ENCODE measurements around the gene ANGEL1. TPM values are rescaled to one million over a fixed set of nuclear protein-coding genes. Genes with fewer than 3 reads are reported as not detected.

The ANGEL1 gene
- total and polyA plus RNA-seq, 9 of the 15 experiments (the other 6 are each of a cell fraction or from before 2014, with no cell fraction given) = 2.1 to 22.2 (median 7.3) TPM

DNA sequence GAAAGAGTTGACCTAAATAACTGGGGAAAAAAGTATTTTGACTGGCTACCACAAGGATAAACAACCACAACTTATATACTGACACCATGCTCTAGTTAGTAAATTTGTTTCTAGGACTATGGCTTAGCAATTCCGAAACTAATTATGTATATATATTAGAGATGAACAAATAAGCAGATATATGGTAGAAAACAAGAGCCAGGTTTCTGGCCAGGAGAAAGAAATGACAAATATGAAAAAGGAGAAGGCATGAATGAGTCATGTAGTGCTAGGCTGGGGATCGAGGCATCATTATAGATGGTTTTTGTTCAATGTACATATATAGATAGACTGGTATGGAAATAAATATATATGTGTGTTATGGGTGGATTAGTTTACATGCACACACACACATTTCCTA, 8.0 kb upstream of the ANGEL1 start:
- POLR2A ChIA-PET = interaction anchor here (1.1 kb wide), 1 partner anchor 9 kb away, joined by 5 read pairs; no protein-coding TSS in a partner anchor
- in situ Hi-C loops (cut with MboI) = no loop called here
- CTCF ChIA-PET (ENCODE audit: low intra/inter-chr PET ratio) = no interaction called here

DNA sequence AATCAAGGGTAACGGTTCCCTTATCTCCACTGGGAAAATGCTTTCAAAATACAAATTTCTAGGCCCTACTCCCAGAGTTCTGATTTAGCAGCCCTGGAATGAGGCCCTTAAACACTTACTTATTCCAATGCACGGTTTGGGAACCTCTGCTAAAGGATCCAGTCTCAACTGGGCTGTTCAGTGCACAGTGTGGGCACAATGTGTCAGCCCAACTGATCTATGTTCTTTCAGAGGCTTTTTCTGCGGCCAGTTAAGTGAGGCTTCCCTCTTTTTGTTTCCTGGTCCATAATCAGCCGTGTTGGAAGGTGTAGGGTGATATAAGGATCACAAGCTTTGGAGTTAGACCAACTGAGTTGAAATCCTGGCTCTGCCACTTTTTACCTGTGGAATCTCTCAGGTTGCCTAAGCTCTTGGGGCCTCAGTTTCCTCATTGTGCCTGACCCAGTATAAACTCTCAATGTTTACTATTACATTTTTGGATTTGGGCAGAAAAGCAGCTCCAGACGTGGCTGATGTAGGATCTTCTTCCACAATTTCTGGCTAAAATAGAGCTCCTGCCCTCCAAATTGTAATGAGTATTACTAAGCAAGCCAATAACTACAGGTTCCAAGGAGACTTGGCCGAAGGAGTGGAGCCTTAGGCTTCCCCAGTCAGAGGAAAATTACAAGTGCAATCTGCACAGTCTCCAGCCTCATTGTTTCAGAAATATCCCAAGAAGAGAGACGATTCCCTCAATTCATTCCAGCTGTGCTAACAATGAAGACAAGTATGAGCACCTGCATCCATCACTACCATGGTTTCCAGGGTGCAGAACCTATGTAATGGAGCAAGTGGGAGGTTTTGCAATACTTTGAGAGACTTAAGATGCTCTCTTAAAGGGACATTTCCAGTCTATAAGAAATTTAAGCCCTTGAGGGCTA, 2.3 kb upstream of the ANGEL1 start:
- ChIA-PET CTCF (ENCODE audit: low intra/inter-chr PET ratio) (no interaction called here), POLR2A (interaction anchor here (0.7 kb wide), 1 partner anchor 45 kb away, joined by 3 read pairs; no protein-coding TSS in a partner anchor)
- Histone ChIP-seq H3K36me3 (ENCODE audit: control insufficient read depth, insufficient read depth, low read length) (no peaks in the 10 kb centered on the region), H3K9me3 (replicated peaks; ENCODE audit: control insufficient read depth, insufficient read depth, low read depth, low read length) (no peaks in the 10 kb centered on the region), H3K4me3 (no peak overlapping the region), H3K79me2 (ENCODE audit: control insufficient read depth, insufficient read depth, low read length) (peaks cover 21% of the 10 kb centered on the region), H3K9ac (ENCODE audit: insufficient read depth in 1 of 2, low read depth in 2 of 2, low read length in 2 of 2) (no peak overlapping the region), H3K27ac (ENCODE audit: extremely low read depth, low read depth, low read length) (no peak overlapping the region), H3K9me1 (ENCODE audit: control insufficient read depth, insufficient read depth, low read length) (no peaks in the 10 kb centered on the region), H4K20me1 (replicated peaks; ENCODE audit: control insufficient read depth, insufficient read depth, low read length) (no peaks in the 10 kb centered on the region), H3K4me2 (ENCODE audit: insufficient read depth, low read length) (no peak overlapping the region), H2AFZ (ENCODE audit: low read depth, low read length) (no peak overlapping the region), H3K27me3 (ENCODE audit: control insufficient read depth in 2 of 2, insufficient read depth in 2 of 2, low read length in 2 of 2) (peaks cover 2 to 16% of the 10 kb centered on the region in 2 experiments; a peak in 3 of 5 replicates), H3K4me1 (replicated peaks in 1 of 2; ENCODE audit: control insufficient read depth in 2 of 2, insufficient read depth in 2 of 2, low read length in 2 of 2) (peaks cover 9 to 11% of the 10 kb centered on the region in 2 experiments; a peak in 4 of 5 replicates)
- no peak for FAIRE-seq
- no TSS peak for BruUV-seq (replicated peaks)
- in situ Hi-C loops (cut with MboI) = no loop called here
- no peak for ATAC-seq
- no peak for DNase-seq (ENCODE audit: extremely low read depth in 1 of 4, low spot score in 3 of 4)
- WGBS (ENCODE audit: insufficient coverage, low coverage, missing lambda C conversion rate) = 11% methylated on average over 7 of the region's 7 CpGs
- intact Hi-C loops (cut with micrococcal nuclease) = no loop called here
- TF ChIP-seq PTBP1 (IDR thresholded peaks at IDR 0.05; ENCODE audit: low read depth, low read length) (no peak), RBM34 (IDR thresholded peaks at IDR 0.05; ENCODE audit: borderline replicate concordance, insufficient read depth, low read length) (no peak), MCM7 (IDR thresholded peaks at IDR 0.05) (no peak), NEUROD1 (IDR thresholded peaks at IDR 0.05; ENCODE audit: borderline replicate concordance, low read depth, low read length, partially characterized antibody) (no peak), RBM17 (IDR thresholded peaks at IDR 0.05; ENCODE audit: borderline replicate concordance, low read depth, low read length) (no peak), EP300 (IDR thresholded peaks at IDR 0.05; ENCODE audit: low read length) (no peak), ESRRB (CRISPR knock-in tag; IDR thresholded peaks at IDR 0.05; ENCODE audit: borderline replicate concordance) (no peak)
- TF ChIP-seq, protein P1, sequence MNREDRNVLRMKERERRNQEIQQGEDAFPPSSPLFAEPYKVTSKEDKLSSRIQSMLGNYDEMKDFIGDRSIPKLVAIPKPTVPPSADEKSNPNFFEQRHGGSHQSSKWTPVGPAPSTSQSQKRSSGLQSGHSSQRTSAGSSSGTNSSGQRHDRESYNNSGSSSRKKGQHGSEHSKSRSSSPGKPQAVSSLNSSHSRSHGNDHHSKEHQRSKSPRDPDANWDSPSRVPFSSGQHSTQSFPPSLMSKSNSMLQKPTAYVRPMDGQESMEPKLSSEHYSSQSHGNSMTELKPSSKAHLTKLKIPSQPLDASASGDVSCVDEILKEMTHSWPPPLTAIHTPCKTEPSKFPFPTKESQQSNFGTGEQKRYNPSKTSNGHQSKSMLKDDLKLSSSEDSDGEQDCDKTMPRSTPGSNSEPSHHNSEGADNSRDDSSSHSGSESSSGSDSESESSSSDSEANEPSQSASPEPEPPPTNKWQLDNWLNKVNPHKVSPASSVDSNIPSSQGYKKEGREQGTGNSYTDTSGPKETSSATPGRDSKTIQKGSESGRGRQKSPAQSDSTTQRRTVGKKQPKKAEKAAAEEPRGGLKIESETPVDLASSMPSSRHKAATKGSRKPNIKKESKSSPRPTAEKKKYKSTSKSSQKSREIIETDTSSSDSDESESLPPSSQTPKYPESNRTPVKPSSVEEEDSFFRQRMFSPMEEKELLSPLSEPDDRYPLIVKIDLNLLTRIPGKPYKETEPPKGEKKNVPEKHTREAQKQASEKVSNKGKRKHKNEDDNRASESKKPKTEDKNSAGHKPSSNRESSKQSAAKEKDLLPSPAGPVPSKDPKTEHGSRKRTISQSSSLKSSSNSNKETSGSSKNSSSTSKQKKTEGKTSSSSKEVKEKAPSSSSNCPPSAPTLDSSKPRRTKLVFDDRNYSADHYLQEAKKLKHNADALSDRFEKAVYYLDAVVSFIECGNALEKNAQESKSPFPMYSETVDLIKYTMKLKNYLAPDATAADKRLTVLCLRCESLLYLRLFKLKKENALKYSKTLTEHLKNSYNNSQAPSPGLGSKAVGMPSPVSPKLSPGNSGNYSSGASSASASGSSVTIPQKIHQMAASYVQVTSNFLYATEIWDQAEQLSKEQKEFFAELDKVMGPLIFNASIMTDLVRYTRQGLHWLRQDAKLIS (CRISPR knock-in tag; IDR thresholded peaks at IDR 0.05) = no peak

More for the DNA sequence above, 8.0 kb upstream of the ANGEL1 start:
- DNase-seq (ENCODE audit: extremely low read depth in 1 of 4, low spot score in 3 of 4) = no peak
- intact Hi-C loops (cut with micrococcal nuclease) = no loop called here
- no peak overlapping the region for H3K27ac ChIP-seq (ENCODE audit: extremely low read depth, low read depth, low read length)
- H3K4me1 ChIP-seq (replicated peaks in 1 of 2; ENCODE audit: control insufficient read depth in 2 of 2, insufficient read depth in 2 of 2, low read length in 2 of 2) = no peaks in the 10 kb centered on the region
- no peaks in the 10 kb centered on the region for H3K79me2 ChIP-seq (ENCODE audit: control insufficient read depth, insufficient read depth, low read length)
- no peak for ATAC-seq
- H3K4me2 ChIP-seq (ENCODE audit: insufficient read depth, low read length) = no peak overlapping the region
- no peaks in the 10 kb centered on the region for H3K36me3 ChIP-seq (ENCODE audit: control insufficient read depth, insufficient read depth, low read length)
- no peak overlapping the region for H2AFZ ChIP-seq (ENCODE audit: low read depth, low read length)
- WGBS (ENCODE audit: insufficient coverage, low coverage, missing lambda C conversion rate) = 5% methylated on average over 2 of the region's 2 CpGs
- H3K9me1 ChIP-seq (ENCODE audit: control insufficient read depth, insufficient read depth, low read length) = no peaks in the 10 kb centered on the region
- H3K4me3 ChIP-seq = no peak overlapping the region
- H3K9me3 ChIP-seq (replicated peaks; ENCODE audit: control insufficient read depth, insufficient read depth, low read depth, low read length) = no peaks in the 10 kb centered on the region
- no peak overlapping the region for H3K9ac ChIP-seq (ENCODE audit: insufficient read depth in 1 of 2, low read depth in 2 of 2, low read length in 2 of 2)
- H3K27me3 ChIP-seq (ENCODE audit: control insufficient read depth in 2 of 2, insufficient read depth in 2 of 2, low read length in 2 of 2) = peaks cover 9 to 21% of the 10 kb centered on the region in 2 experiments; a peak in 3 of 5 replicates
- H4K20me1 ChIP-seq (replicated peaks; ENCODE audit: control insufficient read depth, insufficient read depth, low read length) = no peaks in the 10 kb centered on the region
- FAIRE-seq = no peak
- no TSS peak for BruUV-seq (replicated peaks)
- no peak for TF ChIP-seq ZBTB8A (IDR thresholded peaks at IDR 0.05; ENCODE audit: partially characterized antibody)
- no peak for TF ChIP-seq NR1H2 (CRISPR knock-in tag; IDR thresholded peaks at IDR 0.05)
- TF ChIP-seq HMGN3 (IDR thresholded peaks at IDR 0.05; ENCODE audit: borderline replicate concordance, extremely low read depth, insufficient read length, low read depth, low read length) = no peak
- TF ChIP-seq NRF1 (conservative IDR thresholded peaks at IDR 0.05 in 1 of 2, IDR thresholded peaks at IDR 0.05 in 1 of 2) = no peak
- TF ChIP-seq SRF (CRISPR knock-in tag; IDR thresholded peaks at IDR 0.05) = no peak
- no peak for TF ChIP-seq HNRNPH1 (optimal IDR thresholded peaks at IDR 0.05; ENCODE audit: low read depth, low read length)
- no peak for TF ChIP-seq ZNF408 (CRISPR knock-in tag; IDR thresholded peaks at IDR 0.05; ENCODE audit: low read depth)
- no peak for TF ChIP-seq MCM7 (IDR thresholded peaks at IDR 0.05)

Data from K562 (cell line).